DMS 273 (cell line): Measurements from ENCODE around the gene ZNF777.
"Not testable (repeated sequence)": the region's sequence is repeated elsewhere in the genome, so short reads cannot be mapped to it uniquely, and the experiment has no call there.

Source experiments
- DNase-seq: peaks from one replicate; lab custom pipeline; 2025; ENCODE audit not compliant: unreplicated experiment; lab: John Stamatoyannopoulos, UW

Gene ZNF777

GRCh38 chr7:149420006-149420405 lies 40.9 kb downstream of the ZNF777 start:
- no peak for DNase-seq

GRCh38 chr7:149415391-149416071 lies 45.3 kb downstream of the ZNF777 start:
- DNase-seq = no peak

GRCh38 chr7:149414745-149415390 lies 46.0 kb downstream of the ZNF777 start:
- DNase-seq = no peak

GRCh38 chr7:149414171-149414570 lies 46.7 kb downstream of the ZNF777 start:
- no peak for DNase-seq

- DNase-seq = not testable (repeated sequence)
These were observed 47.8 kb downstream of the ZNF777 start for GRCh38 chr7:149413083-149413482.

GRCh38 chr7:149409895-149410294 lies 51.0 kb downstream of the ZNF777 start:
- DNase-seq = no peak

GRCh38 chr7:149404825-149405224 lies 56.0 kb downstream of the ZNF777 start:
- DNase-seq = no peak

- DNase-seq = no peak
These were observed 56.5 kb downstream of the ZNF777 start for GRCh38 chr7:149404396-149404795.

- DNase-seq = no peak
These were observed 62.6 kb downstream of the ZNF777 start for GRCh38 chr7:149398195-149398820.

- no peak for DNase-seq
These were observed 63.3 kb downstream of the ZNF777 start for GRCh38 chr7:149397470-149398043.

GRCh38 chr7:149388550-149389335 lies 72.1 kb downstream of the ZNF777 start:
- DNase-seq = not testable (repeated sequence)

GRCh38 chr7:149386514-149386913 lies 74.3 kb downstream of the ZNF777 start:
- not testable (repeated sequence) for DNase-seq

- peak; percentile 45 for DNase-seq
These were observed 75.5 kb downstream of the ZNF777 start for GRCh38 chr7:149385195-149385950.
